Measurements from ENCODE around the gene CMSS1.

Gene CMSS1

GRCh38 chr3:100163787-100164186 lies 346.1 kb downstream of the CMSS1 start:
- TF ChIP-seq CTCF (IDR thresholded peaks at IDR 0.05; ENCODE audit: insufficient read depth, missing control alignments) = no peak
- DNase-seq (ENCODE audit: insufficient read length, low spot score) (no peak), FAIRE-seq (no peak)

DNA sequence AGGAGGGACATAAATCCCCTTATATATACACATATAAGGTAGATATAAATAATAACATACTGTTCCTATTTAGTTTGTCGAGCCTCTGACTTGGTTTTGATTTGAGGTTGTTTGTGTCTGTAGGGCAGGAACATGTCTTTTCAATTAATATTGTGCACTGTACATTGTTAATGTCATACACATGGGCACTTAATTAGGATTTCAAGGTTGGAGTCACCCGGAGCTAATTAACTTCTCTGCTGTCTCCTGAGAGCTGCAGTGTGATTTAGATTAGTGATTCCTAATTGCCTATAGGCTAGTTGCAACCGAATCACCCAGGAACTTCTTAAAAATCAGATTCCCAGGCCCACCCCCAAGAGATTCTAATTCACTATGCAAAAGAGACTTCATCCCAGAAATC lies 347.1 kb downstream of the CMSS1 start:
- no peak for DNase-seq (ENCODE audit: insufficient read length, low spot score)
- FAIRE-seq = no peak
- TF ChIP-seq CTCF (IDR thresholded peaks at IDR 0.05; ENCODE audit: insufficient read depth, missing control alignments) = no peak

DNA sequence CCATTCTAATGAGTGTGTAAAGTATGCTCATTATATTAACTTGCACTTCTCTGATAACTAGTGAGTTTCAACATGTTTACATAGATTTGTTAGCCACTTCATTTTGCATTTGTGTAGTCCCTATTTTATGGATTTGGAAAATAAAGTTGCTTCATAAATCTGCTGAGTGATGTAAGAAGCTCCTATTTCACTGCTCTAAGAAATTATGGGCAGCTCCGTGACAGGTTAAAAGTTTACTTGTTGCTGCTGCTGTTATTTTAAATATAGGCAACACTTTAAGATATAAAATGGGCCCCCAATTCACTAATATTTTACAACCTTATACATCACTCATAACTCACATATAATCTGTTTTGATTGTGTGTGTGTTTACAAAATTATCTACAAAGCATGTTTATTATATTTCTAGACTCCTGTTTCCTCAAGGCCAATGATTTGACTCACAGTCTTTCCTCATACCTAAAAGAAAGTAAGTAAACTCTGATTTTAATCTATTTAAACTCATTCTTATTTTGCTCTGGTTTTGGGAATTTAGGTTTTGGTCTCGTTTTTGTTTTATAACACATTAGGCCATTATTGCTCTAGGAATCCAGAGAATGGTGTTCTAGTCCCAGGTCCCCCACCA lies 348.4 kb downstream of the CMSS1 start:
- FAIRE-seq (no peak), DNase-seq (ENCODE audit: insufficient read length, low spot score) (no peak)
- TF ChIP-seq CTCF (IDR thresholded peaks at IDR 0.05; ENCODE audit: insufficient read depth, missing control alignments) = no peak

DNA sequence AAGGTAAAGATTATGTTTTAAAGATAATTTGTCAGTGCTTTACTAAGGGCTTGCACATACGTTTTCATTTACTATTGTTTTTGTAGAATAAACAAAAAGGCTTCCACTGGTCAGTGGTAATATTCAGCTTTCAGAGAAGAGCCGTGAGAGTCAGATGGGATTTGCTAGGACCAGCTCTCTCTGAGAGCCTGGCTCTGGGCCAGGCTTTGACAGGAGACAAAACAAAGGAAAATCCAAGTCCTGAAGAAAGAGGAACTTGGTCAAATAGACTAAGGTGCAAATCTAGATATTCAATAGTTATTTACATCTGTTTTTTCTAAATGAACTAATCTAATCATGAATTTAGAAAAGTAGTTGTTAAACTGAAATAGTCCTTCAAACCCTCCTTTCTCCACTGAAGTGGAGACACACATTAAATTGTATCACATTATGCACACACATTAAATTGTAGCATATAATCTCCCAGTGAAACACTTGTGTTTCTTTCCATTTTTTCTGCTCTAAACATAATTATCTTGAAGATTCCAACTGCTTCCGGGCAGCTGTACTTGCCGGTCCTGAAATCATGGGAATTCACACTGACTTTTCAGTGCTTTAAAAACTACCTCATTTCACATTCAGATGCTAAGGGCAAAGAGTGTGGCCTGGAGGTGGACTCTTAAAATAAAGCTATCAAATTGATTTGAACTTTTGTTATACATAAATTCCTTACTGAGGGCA lies 351.7 kb downstream of the CMSS1 start:
- TF ChIP-seq CTCF (IDR thresholded peaks at IDR 0.05; ENCODE audit: insufficient read depth, missing control alignments) = no peak
- FAIRE-seq = no peak
- DNase-seq (ENCODE audit: insufficient read length, low spot score) = no peak

DNA sequence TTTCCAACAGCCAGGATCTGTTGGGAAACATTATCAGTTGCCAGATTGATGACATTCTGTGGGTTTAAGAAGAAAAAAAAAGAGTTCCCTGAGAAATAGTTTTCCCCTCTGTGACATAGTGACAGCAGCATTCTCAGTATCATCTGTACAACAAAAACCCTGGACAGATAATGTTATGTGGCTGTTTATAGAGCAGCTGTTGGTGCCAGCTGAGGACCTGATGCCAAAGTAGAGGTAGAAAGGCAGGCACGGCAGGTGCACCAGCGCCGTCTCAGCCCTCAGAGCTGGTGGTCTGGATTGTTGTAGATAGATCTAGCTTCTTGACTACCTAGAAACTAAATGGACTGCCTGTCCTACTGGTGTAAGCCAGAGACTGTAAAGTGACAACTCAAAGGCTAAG lies 352.8 kb downstream of the CMSS1 start:
- no peak for TF ChIP-seq CTCF (IDR thresholded peaks at IDR 0.05; ENCODE audit: insufficient read depth, missing control alignments)
- DNase-seq (ENCODE audit: insufficient read length, low spot score) (no peak), FAIRE-seq (no peak)

DNA sequence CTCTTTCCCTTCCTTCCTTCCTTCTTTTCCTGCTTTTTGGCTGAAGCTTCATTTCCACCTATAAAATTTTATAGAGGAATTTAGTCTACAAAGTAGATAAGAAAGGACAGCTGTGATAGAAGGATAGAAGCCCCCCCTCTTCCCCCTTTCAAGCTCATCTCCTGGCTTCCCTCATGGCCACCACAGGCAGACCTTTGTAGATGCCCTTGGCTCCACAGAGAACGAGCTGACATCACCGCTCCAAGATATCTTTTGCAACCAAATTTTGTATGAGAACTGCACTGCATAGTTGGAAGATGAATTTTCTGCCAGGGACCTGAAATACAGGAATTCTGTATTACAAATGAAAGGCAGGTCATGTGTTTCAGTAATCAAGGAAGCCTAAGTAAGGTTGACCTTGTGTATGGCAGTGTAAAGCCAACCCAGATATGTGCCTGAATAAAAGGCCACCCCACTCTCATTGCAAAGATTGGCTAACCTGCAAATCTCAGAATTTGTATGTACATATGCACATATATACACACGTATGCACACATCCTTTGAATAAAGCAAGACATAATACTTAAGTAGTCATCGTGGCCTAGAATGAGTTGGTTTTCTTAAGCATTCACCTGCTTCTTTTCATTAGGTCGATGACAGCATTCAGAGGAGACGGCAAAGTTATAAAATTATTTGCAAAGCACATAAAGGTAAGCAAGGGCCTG lies 353.7 kb downstream of the CMSS1 start:
- no peak for TF ChIP-seq CTCF (IDR thresholded peaks at IDR 0.05; ENCODE audit: insufficient read depth, missing control alignments)
- DNase-seq (ENCODE audit: insufficient read length, low spot score) (no peak), FAIRE-seq (no peak)

- TF ChIP-seq CTCF (IDR thresholded peaks at IDR 0.05; ENCODE audit: insufficient read depth, missing control alignments) = no peak
- FAIRE-seq (no peak), DNase-seq (ENCODE audit: insufficient read length, low spot score) (no peak)
Observed at GRCh38 chr3:100173961-100174360, 356.3 kb downstream of the CMSS1 start.

Data from D721Med (cell line).